HFFc6 (cell line): ENCODE data around the gene CTBP1. TPM values are rescaled to one million over a fixed set of nuclear protein-coding genes. Genes with fewer than 3 reads are reported as not detected.

ENCODE experiments used
- DNase-seq: peaks from one replicate; pipeline ENCODE4 v3.0.0-alpha.2; 2018
- H3K27ac Mint-ChIP-seq: 2 replicates; pipeline ENCODE4 v1.8.0; 2020; ENCODE audit warnings: mild to moderate bottlenecking, mixed read lengths
- H3K27me3 Mint-ChIP-seq: 2 replicates; pipeline ENCODE4 v1.8.0; 2021; ENCODE audit warnings: mild to moderate bottlenecking, moderate library complexity, mixed read lengths; ENCODE audit not compliant: insufficient read depth
- H3K36me3 Mint-ChIP-seq: 2 replicates; pipeline ENCODE4 v1.8.0; 2021; ENCODE audit warnings: low read depth, mixed read lengths
- H3K4me1 Mint-ChIP-seq: 2 replicates; pipeline ENCODE4 v1.8.0; 2020; ENCODE audit warnings: low read depth, mixed read lengths
- H3K4me3 Mint-ChIP-seq: 2 replicates; pipeline ENCODE4 v1.8.0; 2020; ENCODE audit warnings: mild to moderate bottlenecking, moderate library complexity, mixed read lengths
- H3K9me3 Mint-ChIP-seq: 2 replicates; pipeline ENCODE4 v1.8.0; 2020; ENCODE audit warnings: mild to moderate bottlenecking, mixed read lengths
- CTCF ChIP-seq: fragments of 200-600 bp; sonication (generic); IDR thresholded peaks from 2 replicates; pipeline ENCODE4 v1.5.0; 2021; ENCODE audit warnings: antibody characterized with exemption, mild to moderate bottlenecking
- total RNA-seq, 6 experiments: library from RNA; stranded (reverse); fragmentation: NEBNext Ultra II Directional; extraction: Animal tissue kit (Norgen Biotek cat#: 25700); gene quantifications; 2 replicates in 1 of 6; 3 replicates in 5 of 6; pipeline ENCODE4 v1.2.3, GENCODE V29; 2021

Gene CTBP1
- total RNA-seq, 6 experiments from 2014 or later: 109 to 126 (median 114) TPM

DNA sequence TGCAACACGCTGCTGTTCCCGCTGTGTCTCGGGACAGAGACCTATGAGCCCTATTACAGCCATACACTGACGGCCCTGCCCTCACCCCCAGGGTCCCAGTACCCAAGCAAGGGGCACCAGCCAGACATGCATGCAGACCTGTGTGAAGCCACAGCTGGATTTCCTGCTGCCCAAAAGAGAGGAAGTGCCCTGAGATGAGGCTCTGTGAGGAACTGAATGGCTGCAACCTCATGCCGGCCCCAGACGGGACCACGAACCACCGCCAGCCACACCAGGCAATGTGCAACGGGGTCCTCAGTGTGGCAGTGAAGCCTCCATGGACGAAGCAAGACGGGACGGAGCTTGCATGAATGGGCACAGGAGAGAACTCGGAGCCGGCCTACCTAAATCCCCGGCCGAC is 21.1 kb downstream of the CTBP1 start:
- no peak for DNase-seq
- Mint-ChIP-seq H3K27ac (no peak overlapping the region), H3K9me3 (no peaks in the 10 kb centered on the region), H3K4me1 (no peaks in the 10 kb centered on the region), H3K36me3 (peaks cover 43% of the 10 kb centered on the region), H3K4me3 (no peak overlapping the region), H3K27me3 (peaks cover 6% of the 10 kb centered on the region; the same call in 1 of the 2 replicates)
- no peak for TF ChIP-seq CTCF

DNA sequence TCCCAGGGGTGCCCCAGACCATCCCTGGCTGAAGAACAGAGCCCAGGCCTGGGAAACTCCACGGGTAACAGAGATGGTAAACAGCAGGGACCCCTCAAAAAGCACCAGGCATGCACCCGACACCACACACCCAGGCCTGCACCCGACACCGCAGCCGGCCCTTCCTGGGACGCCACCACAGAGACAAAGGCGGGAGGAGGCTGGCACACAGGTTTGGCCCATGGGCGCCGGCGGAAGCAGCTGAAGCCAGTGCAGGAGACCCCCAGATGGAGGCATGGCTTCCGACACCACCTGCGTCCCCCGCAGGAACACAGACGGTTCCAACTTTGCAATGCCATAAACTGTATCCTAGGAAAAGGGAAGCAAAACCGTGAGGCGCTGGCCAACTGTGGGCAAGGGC is 22.3 kb downstream of the CTBP1 start:
- no peak overlapping the region for H3K27ac Mint-ChIP-seq
- no peak overlapping the region for H3K4me3 Mint-ChIP-seq
- no peaks in the 10 kb centered on the region for H3K4me1 Mint-ChIP-seq
- H3K36me3 Mint-ChIP-seq: peaks cover 34% of the 10 kb centered on the region
- DNase-seq: no peak
- TF ChIP-seq CTCF: no peak
- H3K9me3 Mint-ChIP-seq: no peaks in the 10 kb centered on the region
- H3K27me3 Mint-ChIP-seq: peaks cover 6% of the 10 kb centered on the region; the same call in 1 of the 2 replicates

GRCh38 chr4:1226144-1226481 is 22.8 kb downstream of the CTBP1 start:
- H3K27ac Mint-ChIP-seq: no peak overlapping the region
- peaks cover 34% of the 10 kb centered on the region for H3K36me3 Mint-ChIP-seq

GRCh38 chr4:1225272-1226143 is 23.4 kb downstream of the CTBP1 start:
- H3K4me3 Mint-ChIP-seq: no peak overlapping the region
- H3K4me1 Mint-ChIP-seq: no peaks in the 10 kb centered on the region
- peaks cover 6% of the 10 kb centered on the region; the same call in 1 of the 2 replicates for H3K27me3 Mint-ChIP-seq
- peaks cover 37% of the 10 kb centered on the region for H3K36me3 Mint-ChIP-seq
- H3K9me3 Mint-ChIP-seq: no peaks in the 10 kb centered on the region
- no peak for TF ChIP-seq CTCF
- no peak overlapping the region for H3K27ac Mint-ChIP-seq
- no peak for DNase-seq

More at GRCh38 chr4:1226144-1226481, 22.8 kb downstream of the CTBP1 start:
- Mint-ChIP-seq H3K9me3 (no peaks in the 10 kb centered on the region), H3K4me1 (no peaks in the 10 kb centered on the region), H3K27me3 (peaks cover 6% of the 10 kb centered on the region; the same call in 1 of the 2 replicates), H3K4me3 (no peak overlapping the region)
- no peak for DNase-seq
- TF ChIP-seq CTCF: no peak

DNA sequence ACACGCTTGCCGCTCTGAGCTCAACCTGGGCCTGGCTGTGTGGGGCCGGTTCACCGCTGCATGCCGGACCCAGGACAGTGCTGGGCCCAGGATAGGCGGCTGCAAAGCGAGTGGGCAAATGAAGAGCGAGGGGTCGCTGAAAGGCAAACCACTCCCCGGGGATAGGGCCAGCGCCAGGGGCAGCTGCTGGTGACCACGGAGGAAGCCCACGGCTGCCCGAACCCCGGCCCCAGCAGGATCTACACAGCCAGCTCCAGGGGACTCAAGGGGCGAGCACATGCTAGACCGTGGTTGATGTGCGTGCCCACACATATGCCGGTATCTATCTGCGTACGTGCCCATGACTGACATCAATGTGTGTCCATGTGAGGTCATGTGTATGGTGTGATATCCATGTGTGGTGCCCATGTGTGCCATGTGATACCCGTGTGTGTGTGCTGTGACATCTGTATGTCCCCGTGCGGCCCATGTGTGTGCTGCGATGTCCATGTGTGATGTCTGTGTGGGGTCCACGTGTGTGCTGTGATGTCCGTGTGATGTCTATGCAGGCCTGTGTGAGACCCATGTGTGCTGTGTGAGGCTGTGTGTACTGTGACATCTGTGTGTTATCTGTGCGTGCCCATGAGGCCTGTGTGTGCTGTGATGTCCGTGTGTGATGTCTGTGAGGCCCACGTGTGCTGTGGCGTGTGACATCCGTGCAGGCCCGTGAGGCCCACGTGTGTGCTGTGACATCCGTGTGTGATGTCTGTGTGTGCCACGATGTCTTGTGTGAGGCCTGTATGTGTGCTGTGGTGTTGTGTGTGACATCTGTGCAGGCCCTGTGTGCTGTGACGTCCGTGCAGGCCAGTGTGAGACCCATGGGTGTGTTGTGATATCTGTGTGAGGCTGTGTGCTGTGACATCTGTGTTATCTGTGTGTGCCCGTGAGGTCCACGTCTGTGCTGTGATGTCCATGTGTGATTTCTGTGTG is 24.8 kb downstream of the CTBP1 start:
- peak overlapping the region; percentile 25; the same call in 1 of the 2 replicates for H3K27ac Mint-ChIP-seq
- H3K4me1 Mint-ChIP-seq: no peaks in the 10 kb centered on the region
- DNase-seq: no peak
- H3K36me3 Mint-ChIP-seq: peaks cover 42% of the 10 kb centered on the region
- no peaks in the 10 kb centered on the region for H3K9me3 Mint-ChIP-seq
- no peak for TF ChIP-seq CTCF
- no peak overlapping the region for H3K4me3 Mint-ChIP-seq
- peaks cover 6% of the 10 kb centered on the region; the same call in 1 of the 2 replicates for H3K27me3 Mint-ChIP-seq
